ENCODE results near the gene TTC4. TPM values are rescaled to one million over a fixed set of nuclear protein-coding genes. Genes with fewer than 3 reads are reported as not detected.

The TTC4 gene
- 30.8 and 37.5 TPM in 2 replicates for total RNA-seq (2012; rRNA removed)

GRCh38 chr1:54715493-54716298 is at the start of gene TTC4:
Gene TTC4 (plus strand): TSS chr1:54715861. CDS start chr1:54715909, 48 bp downstream.
- Histone ChIP-seq H3K9me3 (replicated peaks; ENCODE audit: low read length) (no peaks in the 10 kb centered on the region), H3K9ac (ENCODE audit: low read depth, low read length) (peak within 1 kb of the TSS; percentile 94), H3K4me2 (ENCODE audit: low read length) (peak within 1 kb of the TSS; percentile 84), H3K4me3 (ENCODE audit: low read length) (peak within 1 kb of the TSS; percentile 94), H3K27me3 (ENCODE audit: control insufficient read depth, insufficient read depth, low read length) (no peaks in the 10 kb centered on the region), H3K4me1 (ENCODE audit: control insufficient read depth, insufficient read depth, low read length) (peaks cover 10% of the 10 kb centered on the region), H3K36me3 (ENCODE audit: insufficient read depth, low read length) (peaks cover 16% of the 10 kb centered on the region)

GRCh38 chr1:54666333-54666732 is 49.3 kb upstream of the TTC4 start:
- Histone ChIP-seq H3K4me3 (ENCODE audit: low read length) (no peak overlapping the region), H3K9me3 (replicated peaks; ENCODE audit: low read length) (no peaks in the 10 kb centered on the region), H3K9ac (ENCODE audit: low read depth, low read length) (no peak overlapping the region), H3K27me3 (ENCODE audit: control insufficient read depth, insufficient read depth, low read length) (peaks cover 17% of the 10 kb centered on the region), H3K4me1 (ENCODE audit: control insufficient read depth, insufficient read depth, low read length) (no peaks in the 10 kb centered on the region), H3K4me2 (ENCODE audit: low read length) (no peak overlapping the region), H3K36me3 (ENCODE audit: insufficient read depth, low read length) (no peaks in the 10 kb centered on the region)

GRCh38 chr1:54667797-54668196 is 47.9 kb upstream of the TTC4 start:
- Histone ChIP-seq H3K36me3 (ENCODE audit: insufficient read depth, low read length) (no peaks in the 10 kb centered on the region), H3K27me3 (ENCODE audit: control insufficient read depth, insufficient read depth, low read length) (peaks cover 17% of the 10 kb centered on the region), H3K9me3 (replicated peaks; ENCODE audit: low read length) (no peaks in the 10 kb centered on the region), H3K4me2 (ENCODE audit: low read length) (no peak overlapping the region), H3K4me3 (ENCODE audit: low read length) (no peak overlapping the region), H3K9ac (ENCODE audit: low read depth, low read length) (no peak overlapping the region), H3K4me1 (ENCODE audit: control insufficient read depth, insufficient read depth, low read length) (no peaks in the 10 kb centered on the region)

- H3K9me3 ChIP-seq (replicated peaks; ENCODE audit: low read length) = no peaks in the 10 kb centered on the region
- no peak overlapping the region for H3K4me3 ChIP-seq (ENCODE audit: low read length)
- H3K36me3 ChIP-seq (ENCODE audit: insufficient read depth, low read length) = no peaks in the 10 kb centered on the region
- H3K4me1 ChIP-seq (ENCODE audit: control insufficient read depth, insufficient read depth, low read length) = no peaks in the 10 kb centered on the region
- H3K27me3 ChIP-seq (ENCODE audit: control insufficient read depth, insufficient read depth, low read length) = peaks cover 19% of the 10 kb centered on the region
- H3K9ac ChIP-seq (ENCODE audit: low read depth, low read length) = no peak overlapping the region
- H3K4me2 ChIP-seq (ENCODE audit: low read length) = no peak overlapping the region
These were observed 47.1 kb upstream of the TTC4 start for GRCh38 chr1:54668567-54668966.

GRCh38 chr1:54671985-54672608 is 43.6 kb upstream of the TTC4 start:
- H3K4me2 ChIP-seq (ENCODE audit: low read length) = no peak overlapping the region
- no peaks in the 10 kb centered on the region for H3K36me3 ChIP-seq (ENCODE audit: insufficient read depth, low read length)
- no peaks in the 10 kb centered on the region for H3K4me1 ChIP-seq (ENCODE audit: control insufficient read depth, insufficient read depth, low read length)
- no peak overlapping the region for H3K9ac ChIP-seq (ENCODE audit: low read depth, low read length)
- no peaks in the 10 kb centered on the region for H3K9me3 ChIP-seq (replicated peaks; ENCODE audit: low read length)
- peaks cover 28% of the 10 kb centered on the region for H3K27me3 ChIP-seq (ENCODE audit: control insufficient read depth, insufficient read depth, low read length)
- no peak overlapping the region for H3K4me3 ChIP-seq (ENCODE audit: low read length)

- Histone ChIP-seq H3K4me2 (ENCODE audit: low read length) (no peak overlapping the region), H3K9ac (ENCODE audit: low read depth, low read length) (no peak overlapping the region), H3K36me3 (ENCODE audit: insufficient read depth, low read length) (no peaks in the 10 kb centered on the region), H3K27me3 (ENCODE audit: control insufficient read depth, insufficient read depth, low read length) (peaks cover 45% of the 10 kb centered on the region), H3K4me3 (ENCODE audit: low read length) (no peak overlapping the region), H3K9me3 (replicated peaks; ENCODE audit: low read length) (no peaks in the 10 kb centered on the region), H3K4me1 (ENCODE audit: control insufficient read depth, insufficient read depth, low read length) (no peaks in the 10 kb centered on the region)
These were observed 36.7 kb upstream of the TTC4 start for GRCh38 chr1:54678776-54679643.

- no peak overlapping the region for H3K4me2 ChIP-seq (ENCODE audit: low read length)
- no peaks in the 10 kb centered on the region for H3K36me3 ChIP-seq (ENCODE audit: insufficient read depth, low read length)
- H3K9ac ChIP-seq (ENCODE audit: low read depth, low read length) = no peak overlapping the region
- no peaks in the 10 kb centered on the region for H3K9me3 ChIP-seq (replicated peaks; ENCODE audit: low read length)
- H3K27me3 ChIP-seq (ENCODE audit: control insufficient read depth, insufficient read depth, low read length) = peaks cover 49% of the 10 kb centered on the region
- H3K4me1 ChIP-seq (ENCODE audit: control insufficient read depth, insufficient read depth, low read length) = no peaks in the 10 kb centered on the region
- no peak overlapping the region for H3K4me3 ChIP-seq (ENCODE audit: low read length)
These were observed 36.0 kb upstream of the TTC4 start for GRCh38 chr1:54679706-54680105.

- Histone ChIP-seq H3K36me3 (ENCODE audit: insufficient read depth, low read length) (no peaks in the 10 kb centered on the region), H3K4me3 (ENCODE audit: low read length) (no peak overlapping the region), H3K4me2 (ENCODE audit: low read length) (no peak overlapping the region), H3K27me3 (ENCODE audit: control insufficient read depth, insufficient read depth, low read length) (peaks cover 48% of the 10 kb centered on the region), H3K9me3 (replicated peaks; ENCODE audit: low read length) (no peaks in the 10 kb centered on the region), H3K9ac (ENCODE audit: low read depth, low read length) (no peak overlapping the region), H3K4me1 (ENCODE audit: control insufficient read depth, insufficient read depth, low read length) (no peaks in the 10 kb centered on the region)
These were observed 35.3 kb upstream of the TTC4 start for GRCh38 chr1:54680387-54680786.

- Histone ChIP-seq H3K9me3 (replicated peaks; ENCODE audit: low read length) (no peaks in the 10 kb centered on the region), H3K36me3 (ENCODE audit: insufficient read depth, low read length) (no peaks in the 10 kb centered on the region), H3K9ac (ENCODE audit: low read depth, low read length) (no peak overlapping the region), H3K4me3 (ENCODE audit: low read length) (no peak overlapping the region), H3K4me2 (ENCODE audit: low read length) (no peak overlapping the region), H3K4me1 (ENCODE audit: control insufficient read depth, insufficient read depth, low read length) (no peaks in the 10 kb centered on the region), H3K27me3 (ENCODE audit: control insufficient read depth, insufficient read depth, low read length) (peaks cover 56% of the 10 kb centered on the region)
These were observed 34.3 kb upstream of the TTC4 start for GRCh38 chr1:54681358-54681757.

GRCh38 chr1:54683453-54683852 is 32.2 kb upstream of the TTC4 start:
- no peak overlapping the region for H3K4me2 ChIP-seq (ENCODE audit: low read length)
- no peaks in the 10 kb centered on the region for H3K9me3 ChIP-seq (replicated peaks; ENCODE audit: low read length)
- no peaks in the 10 kb centered on the region for H3K36me3 ChIP-seq (ENCODE audit: insufficient read depth, low read length)
- H3K4me3 ChIP-seq (ENCODE audit: low read length) = no peak overlapping the region
- H3K27me3 ChIP-seq (ENCODE audit: control insufficient read depth, insufficient read depth, low read length) = peaks cover 44% of the 10 kb centered on the region
- no peaks in the 10 kb centered on the region for H3K4me1 ChIP-seq (ENCODE audit: control insufficient read depth, insufficient read depth, low read length)
- H3K9ac ChIP-seq (ENCODE audit: low read depth, low read length) = no peak overlapping the region

- Histone ChIP-seq H3K9me3 (replicated peaks; ENCODE audit: low read length) (no peaks in the 10 kb centered on the region), H3K27me3 (ENCODE audit: control insufficient read depth, insufficient read depth, low read length) (peaks cover 43% of the 10 kb centered on the region), H3K9ac (ENCODE audit: low read depth, low read length) (no peak overlapping the region), H3K36me3 (ENCODE audit: insufficient read depth, low read length) (no peaks in the 10 kb centered on the region), H3K4me2 (ENCODE audit: low read length) (no peak overlapping the region), H3K4me1 (ENCODE audit: control insufficient read depth, insufficient read depth, low read length) (no peaks in the 10 kb centered on the region), H3K4me3 (ENCODE audit: low read length) (no peak overlapping the region)
These were observed 30.2 kb upstream of the TTC4 start for GRCh38 chr1:54685335-54685905.
